Upper lobe of left lung (tissue), 6 donors: ENCODE measurements around the gene MKKS. TPM values are rescaled to one million over a fixed set of nuclear protein-coding genes. Genes with fewer than 3 reads are reported as not detected.
A peak's percentile ranks its signal among the peaks of the same experiment; 100 is the strongest.

Source experiments
- ATAC-seq, 2 donors: fragments of 200-7000 bp; cut with Tn5 transposase; one replicate each; pipeline ENCODE4 v1.9.1; 2022; ENCODE audit warnings: mild to moderate bottlenecking in 2 of 2, moderate library complexity in 2 of 2; ENCODE audit not compliant: low FRiP score in 2 of 2
- DNase-seq, 2 donors: peaks; one replicate each; pipeline ENCODE4 v3.0.0-alpha.2; 2019 to 2020
- H3K27ac ChIP-seq, 4 donors: fragments of 200-600 bp; sonication (generic); one replicate each; pipeline ENCODE4 v1.5.1; 2016 to 2019
- H3K27me3 ChIP-seq, 4 donors: fragments of 200-600 bp; sonication (generic); one replicate each; pipeline ENCODE4 v1.5.1; 2017 to 2019
- H3K36me3 ChIP-seq, 4 donors: fragments of 200-600 bp; sonication (generic); one replicate each; pipeline ENCODE4 v1.5.1; 2016 to 2019
- H3K4me1 ChIP-seq, 4 donors: fragments of 200-600 bp; sonication (generic); one replicate each; pipeline ENCODE4 v1.5.1; 2018 to 2019
- H3K4me3 ChIP-seq, 4 donors: fragments of 200-600 bp; sonication (generic); one replicate each; pipeline ENCODE4 v1.5.1; 2017 to 2019; ENCODE audit warnings: mild to moderate bottlenecking in 2 of 4, moderate library complexity in 1 of 4
- H3K9me3 ChIP-seq, 4 donors: fragments of 200-600 bp; sonication (generic); one replicate each; pipeline ENCODE4 v1.5.1; 2018 to 2019
- EP300 ChIP-seq, 4 donors: sonication (generic); formaldehyde crosslinking; IDR thresholded peaks; one replicate each; pipeline ENCODE4 v1.5.1; 2017; ENCODE audit warnings: antibody characterized with exemption in 4 of 4, control low read depth in 2 of 4
- POLR2A ChIP-seq, 4 donors: fragments of 450-650 bp; IDR thresholded peaks; one replicate each; pipeline ENCODE4 v1.5.1; 2016 to 2017; ENCODE audit warnings: antibody characterized with exemption in 4 of 4, mild to moderate bottlenecking in 2 of 4
- POLR2AphosphoS5 ChIP-seq, 2 donors: sonication (generic); formaldehyde crosslinking; IDR thresholded peaks; one replicate each; pipeline ENCODE4 v1.5.1; 2017; ENCODE audit warnings: antibody characterized with exemption in 2 of 2
- WGBS, 2 donors: methylation state at CpG; one replicate each; pipeline ENCODE4 v1.1.5; 2017 to 2018; 5-methylcytosine and 5-hydroxymethylcytosine counted together
- total RNA-seq, 6 donors: library from RNA; depleted of rRNA in 4 of 6; stranded (reverse); fragments of >200 nt in 4 of 6; gene quantifications; one replicate each; pipeline versions ENCODE4 v1.1.0 to v1.2.1, GENCODE V29; 2016 to 2021
- TF ChIP-seq, protein P1 (sequence below), 6 experiments: fragments of 450-650 bp in 4 of 6; fragments of 200-600 bp in 2 of 6; sonication (generic) in 2 of 6; IDR thresholded peaks; one replicate each; pipeline ENCODE4 v1.5.1; 2016 to 2019; ENCODE audit warnings: antibody characterized with exemption in 6 of 6
- donor health status: DM: no; HTN: no; CAD: no; lungs with moderate emphysema.
- donor health status: DM: no; HTN: yes; CAD: no; lungs with severe emphysema.

MKKS gene
- total RNA-seq, 6 donors from 2014 or later = 3.1 to 19.3 (median 11.8) TPM

DNA sequence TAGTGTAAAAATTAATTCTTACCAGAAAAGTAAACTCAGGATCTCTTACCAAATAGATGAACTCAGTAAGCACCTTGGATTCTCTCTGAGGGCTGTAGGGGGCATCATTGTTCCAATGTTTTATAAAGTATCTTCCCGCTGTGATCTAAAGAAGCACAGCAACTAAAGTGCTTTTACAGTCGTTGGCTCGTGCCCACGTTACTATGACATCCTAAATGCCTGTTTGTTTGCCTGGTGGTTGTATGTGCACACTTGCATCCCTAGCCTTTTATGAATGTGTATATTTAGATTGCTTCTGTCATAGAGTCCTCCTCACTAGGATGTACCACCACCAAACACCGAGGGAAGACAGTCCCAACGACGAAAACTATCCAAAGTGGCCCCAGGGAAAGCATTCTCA lies 35.6 kb upstream of the MKKS start:
- no peaks in the 10 kb centered on the region for H3K27me3 ChIP-seq
- H3K27ac ChIP-seq = no peak overlapping the region
- WGBS, 2 donors = 41 to 42% methylated on average over 7 of the region's 7 CpGs
- H3K4me1 ChIP-seq = peaks cover 8 to 15% (median 13%) of the 10 kb centered on the region in 4 donors
- H3K4me3 ChIP-seq = no peak overlapping the region
- TF ChIP-seq, protein P1, sequence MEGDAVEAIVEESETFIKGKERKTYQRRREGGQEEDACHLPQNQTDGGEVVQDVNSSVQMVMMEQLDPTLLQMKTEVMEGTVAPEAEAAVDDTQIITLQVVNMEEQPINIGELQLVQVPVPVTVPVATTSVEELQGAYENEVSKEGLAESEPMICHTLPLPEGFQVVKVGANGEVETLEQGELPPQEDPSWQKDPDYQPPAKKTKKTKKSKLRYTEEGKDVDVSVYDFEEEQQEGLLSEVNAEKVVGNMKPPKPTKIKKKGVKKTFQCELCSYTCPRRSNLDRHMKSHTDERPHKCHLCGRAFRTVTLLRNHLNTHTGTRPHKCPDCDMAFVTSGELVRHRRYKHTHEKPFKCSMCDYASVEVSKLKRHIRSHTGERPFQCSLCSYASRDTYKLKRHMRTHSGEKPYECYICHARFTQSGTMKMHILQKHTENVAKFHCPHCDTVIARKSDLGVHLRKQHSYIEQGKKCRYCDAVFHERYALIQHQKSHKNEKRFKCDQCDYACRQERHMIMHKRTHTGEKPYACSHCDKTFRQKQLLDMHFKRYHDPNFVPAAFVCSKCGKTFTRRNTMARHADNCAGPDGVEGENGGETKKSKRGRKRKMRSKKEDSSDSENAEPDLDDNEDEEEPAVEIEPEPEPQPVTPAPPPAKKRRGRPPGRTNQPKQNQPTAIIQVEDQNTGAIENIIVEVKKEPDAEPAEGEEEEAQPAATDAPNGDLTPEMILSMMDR (IDR thresholded peaks at IDR 0.05) = peak; percentile 33 to 65 (median 57)
- no peak for TF ChIP-seq POLR2AphosphoS5 (IDR thresholded peaks at IDR 0.05)
- no peaks in the 10 kb centered on the region for H3K36me3 ChIP-seq
- ATAC-seq (peak; percentile 70 to 86), DNase-seq (peak in 1 of 2 donors; percentile 53)
- H3K9me3 ChIP-seq = no peaks in the 10 kb centered on the region

DNA sequence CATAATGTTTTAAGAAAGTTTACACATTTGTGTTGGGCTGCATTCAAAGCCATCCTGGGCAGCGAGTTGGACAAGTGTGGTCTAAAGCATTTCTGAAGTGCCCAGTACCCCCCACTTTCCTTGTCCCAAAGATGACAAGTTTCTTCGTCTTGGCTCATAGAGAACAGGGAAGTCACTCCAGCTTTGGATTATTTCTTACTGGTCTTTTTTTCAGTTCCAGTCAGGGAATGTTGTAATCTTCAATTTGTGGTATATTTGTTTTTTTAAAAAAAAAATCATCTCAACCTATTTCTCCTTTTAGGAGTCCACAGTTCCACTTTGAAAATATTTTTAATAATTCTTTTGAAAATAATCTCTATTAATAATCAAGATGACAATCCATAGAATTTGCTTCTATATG lies 35.0 kb upstream of the MKKS start:
- H3K36me3 ChIP-seq = no peaks in the 10 kb centered on the region
- WGBS, 2 donors = 44 to 59% methylated on average over 2 of the region's 2 CpGs
- TF ChIP-seq POLR2A (IDR thresholded peaks at IDR 0.05) = no peak
- TF ChIP-seq POLR2AphosphoS5 (IDR thresholded peaks at IDR 0.05) = no peak
- no peak for TF ChIP-seq EP300 (IDR thresholded peaks at IDR 0.05)
- TF ChIP-seq, protein P1 (IDR thresholded peaks at IDR 0.05) = no peak
- H3K27me3 ChIP-seq = no peaks in the 10 kb centered on the region
- peak in 1 of 2 donors; percentile 50 for ATAC-seq
- no peak overlapping the region for H3K27ac ChIP-seq
- no peaks in the 10 kb centered on the region for H3K9me3 ChIP-seq
- H3K4me1 ChIP-seq = peaks cover 8 to 15% (median 13%) of the 10 kb centered on the region in 4 donors
- H3K4me3 ChIP-seq = no peak overlapping the region
- no peak for DNase-seq

DNA sequence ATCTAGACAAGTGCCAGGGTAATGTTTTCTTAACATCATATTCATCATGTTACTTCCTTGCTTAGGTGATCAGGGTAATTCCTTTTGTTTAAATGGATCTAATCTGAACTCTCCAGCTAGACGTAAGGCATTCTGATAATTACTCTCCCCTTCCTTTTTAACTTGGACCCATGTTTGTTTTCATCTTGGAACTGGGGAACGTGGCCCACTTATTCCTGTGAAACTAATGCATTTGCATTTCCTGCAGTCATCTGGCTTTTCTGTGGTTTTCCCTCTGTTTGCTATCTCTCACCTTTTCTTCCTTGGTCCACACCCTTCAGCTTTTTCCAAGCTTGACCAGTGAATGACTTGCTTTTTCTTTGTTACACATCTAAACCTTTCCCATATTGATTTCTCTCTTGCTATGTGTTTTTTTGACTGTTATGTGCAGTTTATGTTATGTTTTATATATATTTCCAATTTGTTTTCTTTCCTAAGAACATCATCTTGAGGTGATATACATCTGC lies 34.4 kb upstream of the MKKS start:
- Histone ChIP-seq H3K27me3 (no peaks in the 10 kb centered on the region), H3K9me3 (no peaks in the 10 kb centered on the region), H3K27ac (peak overlapping the region in 1 of 4 donors; percentile 3), H3K4me1 (peaks cover 8 to 15% (median 13%) of the 10 kb centered on the region in 4 donors), H3K4me3 (no peak overlapping the region), H3K36me3 (no peaks in the 10 kb centered on the region)
- no peak for TF ChIP-seq POLR2AphosphoS5 (IDR thresholded peaks at IDR 0.05)
- no peak for TF ChIP-seq POLR2A (IDR thresholded peaks at IDR 0.05)
- TF ChIP-seq, protein P1 (IDR thresholded peaks at IDR 0.05) = no peak
- no peak for TF ChIP-seq EP300 (IDR thresholded peaks at IDR 0.05)
- WGBS, 2 donors = 29 to 49% methylated on average over 2 of the region's 2 CpGs
- ATAC-seq (no peak), DNase-seq (no peak)

DNA sequence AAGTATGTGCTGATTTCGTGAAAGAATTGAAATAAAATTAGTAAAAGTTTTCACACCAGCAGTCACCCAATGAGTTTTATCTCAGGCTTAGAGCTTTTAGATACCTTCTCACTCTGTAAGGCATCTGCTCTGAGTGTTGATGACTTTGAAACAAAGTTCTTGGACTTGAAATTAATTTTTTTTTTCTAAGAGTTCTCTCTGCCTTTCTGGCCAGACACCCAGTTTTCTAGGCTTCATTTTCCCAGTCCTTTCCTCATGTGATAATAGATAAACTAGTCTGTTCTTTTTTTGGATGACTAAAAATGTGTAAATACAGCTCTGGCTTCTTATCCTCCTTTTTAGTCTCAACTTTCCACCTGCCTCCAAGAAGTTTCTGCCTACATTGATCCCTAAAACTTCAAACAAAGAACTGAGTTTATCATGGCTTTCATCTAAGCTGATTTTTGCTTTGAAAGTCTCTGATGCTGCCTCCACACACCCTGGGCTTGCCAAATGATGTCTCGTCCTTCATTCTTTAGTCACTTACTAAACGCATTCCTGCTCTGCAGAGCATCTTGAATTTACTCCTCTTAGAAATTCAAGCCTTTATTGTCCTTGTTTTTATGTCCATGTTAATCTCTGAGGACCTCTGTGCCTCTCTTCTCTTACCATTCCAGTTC lies 33.8 kb upstream of the MKKS start:
- 62 to 73% methylated on average over 3 of the region's 3 CpGs for WGBS, 2 donors
- ATAC-seq (peak in 1 of 2 donors; percentile 25), DNase-seq (no peak)
- H3K27ac ChIP-seq = peak overlapping the region in 1 of 4 donors; percentile 3
- TF ChIP-seq EP300 (IDR thresholded peaks at IDR 0.05) = no peak
- TF ChIP-seq POLR2AphosphoS5 (IDR thresholded peaks at IDR 0.05) = no peak
- no peaks in the 10 kb centered on the region for H3K9me3 ChIP-seq
- H3K36me3 ChIP-seq = no peaks in the 10 kb centered on the region
- H3K4me1 ChIP-seq = peaks cover 8 to 15% (median 13%) of the 10 kb centered on the region in 4 donors
- H3K27me3 ChIP-seq = no peaks in the 10 kb centered on the region
- no peak overlapping the region for H3K4me3 ChIP-seq

DNA sequence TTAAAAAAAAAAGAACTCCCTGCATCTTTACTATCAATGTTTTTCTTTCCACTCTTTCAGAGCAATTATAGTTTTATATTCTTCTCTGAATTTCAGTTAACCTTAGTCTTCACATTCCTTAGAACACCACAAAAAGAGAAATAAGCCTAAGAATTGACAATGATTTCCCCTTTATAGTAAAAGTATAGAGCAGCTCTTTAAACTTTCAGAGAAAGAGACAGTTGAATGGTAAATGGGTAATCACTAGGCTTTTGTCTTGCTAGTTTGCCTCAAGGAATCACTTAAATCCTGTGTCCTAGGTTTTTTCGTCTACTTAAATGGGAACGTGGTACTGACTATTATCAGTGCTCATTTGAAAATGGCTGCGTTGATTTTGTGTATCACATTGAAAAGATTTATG lies 32.8 kb upstream of the MKKS start:
- ATAC-seq (no peak), DNase-seq (no peak)
- Histone ChIP-seq H3K27ac (peak overlapping the region in 1 of 4 donors; percentile 2), H3K4me1 (peaks cover 8 to 15% (median 13%) of the 10 kb centered on the region in 4 donors), H3K4me3 (no peak overlapping the region), H3K9me3 (no peaks in the 10 kb centered on the region), H3K27me3 (no peaks in the 10 kb centered on the region), H3K36me3 (no peaks in the 10 kb centered on the region)
- TF ChIP-seq POLR2AphosphoS5 (IDR thresholded peaks at IDR 0.05) = no peak
- TF ChIP-seq, protein P1 (IDR thresholded peaks at IDR 0.05) = no peak
- TF ChIP-seq POLR2A (IDR thresholded peaks at IDR 0.05) = no peak
- TF ChIP-seq EP300 (IDR thresholded peaks at IDR 0.05) = no peak
- 75 to 80% methylated on average over 3 of the region's 3 CpGs for WGBS, 2 donors
